Omental fat pad (tissue), 4 donors: ENCODE data around the gene MPIG6B. TPM values are rescaled to one million over a fixed set of nuclear protein-coding genes. Genes with fewer than 3 reads are reported as not detected.

Experiments
- ATAC-seq: fragments of 150-250 bp; one replicate; pipeline ENCODE4 v1.9.1; 2016; ENCODE audit warnings: mild to moderate bottlenecking, moderate library complexity; ENCODE audit not compliant: low FRiP score
- DNase-seq: peaks from one replicate; pipeline ENCODE4 v3.0.0-alpha.2; 2019; ENCODE audit warnings: low spot score
- CTCF ChIP-seq, 3 donors: fragments of 450-650 bp; IDR thresholded peaks; one replicate each; pipeline ENCODE4 v1.5.1; 2016 to 2017; ENCODE audit warnings: antibody characterized with exemption in 3 of 3, mild to moderate bottlenecking in 3 of 3, moderate library complexity in 2 of 3
- total RNA-seq, 4 donors: library from RNA; depleted of rRNA; stranded (reverse); fragments of >200 nt; gene quantifications; one replicate each; pipeline ENCODE4 v1.1.0, GENCODE V29; 2016

MPIG6B gene
- total RNA-seq, 4 donors from 2014 or later: 0.84 TPM; not detected in 3

GRCh38 chr6:31750411-31751022 is 27.3 kb downstream of the MPIG6B start:
- no peak for TF ChIP-seq CTCF (IDR thresholded peaks at IDR 0.05)
- ATAC-seq (no peak), DNase-seq (no peak)

- ATAC-seq (no peak), DNase-seq (no peak)
- no peak for TF ChIP-seq CTCF (IDR thresholded peaks at IDR 0.05)
These were observed 29.7 kb downstream of the MPIG6B start for GRCh38 chr6:31752739-31753319.

GRCh38 chr6:31758281-31758680 is 35.1 kb downstream of the MPIG6B start:
- TF ChIP-seq CTCF (IDR thresholded peaks at IDR 0.05): no peak
- no peak for ATAC-seq
- no peak for DNase-seq

- ATAC-seq: no peak
- no peak for TF ChIP-seq CTCF (IDR thresholded peaks at IDR 0.05)
- DNase-seq: no peak
These were observed 37.6 kb downstream of the MPIG6B start for GRCh38 chr6:31760790-31761189.

GRCh38 chr6:31761343-31761742 is 38.2 kb downstream of the MPIG6B start:
- ATAC-seq: no peak
- no peak for DNase-seq
- TF ChIP-seq CTCF (IDR thresholded peaks at IDR 0.05): no peak

GRCh38 chr6:31762356-31762755 is 39.2 kb downstream of the MPIG6B start, which contains the start of gene SAPCD1:
Gene SAPCD1, plus strand, starts transcription at chr6:31762656. Its CDS starts 399 bp downstream, at chr6:31763055.
- TF ChIP-seq CTCF (IDR thresholded peaks at IDR 0.05): no peak
- DNase-seq: no peak
- ATAC-seq: no peak
